GM12865 (cell line): Measurements from ENCODE around the gene TNFRSF25.
"Not testable (repeated sequence)": the region's sequence is repeated elsewhere in the genome, so short reads cannot be mapped to it uniquely, and the experiment has no call there.

ENCODE experiments used
- DNase-seq: peaks from one replicate; pipeline ENCODE4 v3.0.0; 2010; ENCODE audit warnings: low read depth
- H3K4me3 ChIP-seq: 2 replicates; pipeline ENCODE4 v1.5.1; 2011; ENCODE audit warnings: mild to moderate bottlenecking, low read depth, low read length, control low read depth
- TF ChIP-seq, protein P1 (sequence below): IDR thresholded peaks from 2 replicates; pipeline ENCODE4 v1.5.1; 2011; ENCODE audit warnings: low read length, control low read depth, low read depth, inconsistent platforms; ENCODE audit not compliant: insufficient read depth; ENCODE audit errors: missing control alignments

The TNFRSF25 gene

DNA sequence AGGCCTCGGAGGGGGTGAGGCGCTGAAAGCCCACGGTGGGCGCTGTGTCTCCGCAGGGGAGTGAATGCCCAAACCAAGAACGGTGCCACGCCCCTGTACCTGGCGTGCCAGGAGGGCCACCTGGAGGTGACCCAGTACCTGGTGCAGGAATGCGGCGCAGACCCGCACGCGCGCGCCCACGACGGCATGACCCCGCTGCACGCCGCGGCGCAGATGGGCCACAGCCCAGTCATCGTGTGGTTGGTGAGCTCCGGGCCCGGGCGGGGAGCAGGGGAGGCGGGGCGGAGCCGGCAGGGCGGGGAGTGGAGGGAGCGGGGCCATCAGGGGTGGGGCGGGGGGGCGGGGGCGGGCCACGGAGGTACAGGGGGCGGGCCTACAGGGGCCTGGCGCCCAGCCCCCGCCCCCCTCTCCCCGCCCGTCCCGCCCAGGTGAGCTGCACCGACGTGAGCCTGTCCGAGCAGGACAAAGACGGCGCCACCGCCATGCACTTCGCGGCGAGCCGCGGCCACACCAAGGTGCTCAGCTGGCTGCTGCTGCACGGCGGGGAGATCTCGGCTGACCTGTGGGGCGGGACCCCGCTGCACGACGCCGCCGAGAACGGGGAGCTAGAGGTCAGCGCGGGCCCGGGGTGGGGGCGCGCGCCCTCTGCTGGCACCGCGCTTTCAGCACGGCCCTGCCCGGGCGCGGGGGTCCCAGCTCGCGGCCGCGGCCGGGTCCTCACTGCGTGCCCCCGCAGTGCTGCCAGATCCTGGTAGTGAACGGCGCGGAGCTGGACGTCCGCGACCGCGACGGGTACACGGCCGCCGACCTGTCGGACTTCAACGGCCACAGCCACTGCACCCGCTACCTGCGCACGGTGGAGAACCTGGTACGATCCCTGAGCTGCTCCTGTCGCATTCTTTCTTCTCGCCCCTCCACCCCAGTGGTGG is 25.5 kb downstream of the TNFRSF25 start:
- TF ChIP-seq, protein P1, sequence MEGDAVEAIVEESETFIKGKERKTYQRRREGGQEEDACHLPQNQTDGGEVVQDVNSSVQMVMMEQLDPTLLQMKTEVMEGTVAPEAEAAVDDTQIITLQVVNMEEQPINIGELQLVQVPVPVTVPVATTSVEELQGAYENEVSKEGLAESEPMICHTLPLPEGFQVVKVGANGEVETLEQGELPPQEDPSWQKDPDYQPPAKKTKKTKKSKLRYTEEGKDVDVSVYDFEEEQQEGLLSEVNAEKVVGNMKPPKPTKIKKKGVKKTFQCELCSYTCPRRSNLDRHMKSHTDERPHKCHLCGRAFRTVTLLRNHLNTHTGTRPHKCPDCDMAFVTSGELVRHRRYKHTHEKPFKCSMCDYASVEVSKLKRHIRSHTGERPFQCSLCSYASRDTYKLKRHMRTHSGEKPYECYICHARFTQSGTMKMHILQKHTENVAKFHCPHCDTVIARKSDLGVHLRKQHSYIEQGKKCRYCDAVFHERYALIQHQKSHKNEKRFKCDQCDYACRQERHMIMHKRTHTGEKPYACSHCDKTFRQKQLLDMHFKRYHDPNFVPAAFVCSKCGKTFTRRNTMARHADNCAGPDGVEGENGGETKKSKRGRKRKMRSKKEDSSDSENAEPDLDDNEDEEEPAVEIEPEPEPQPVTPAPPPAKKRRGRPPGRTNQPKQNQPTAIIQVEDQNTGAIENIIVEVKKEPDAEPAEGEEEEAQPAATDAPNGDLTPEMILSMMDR, result peak; percentile 34
- no peak overlapping the region for H3K4me3 ChIP-seq
- DNase-seq, result peak; percentile 53

DNA sequence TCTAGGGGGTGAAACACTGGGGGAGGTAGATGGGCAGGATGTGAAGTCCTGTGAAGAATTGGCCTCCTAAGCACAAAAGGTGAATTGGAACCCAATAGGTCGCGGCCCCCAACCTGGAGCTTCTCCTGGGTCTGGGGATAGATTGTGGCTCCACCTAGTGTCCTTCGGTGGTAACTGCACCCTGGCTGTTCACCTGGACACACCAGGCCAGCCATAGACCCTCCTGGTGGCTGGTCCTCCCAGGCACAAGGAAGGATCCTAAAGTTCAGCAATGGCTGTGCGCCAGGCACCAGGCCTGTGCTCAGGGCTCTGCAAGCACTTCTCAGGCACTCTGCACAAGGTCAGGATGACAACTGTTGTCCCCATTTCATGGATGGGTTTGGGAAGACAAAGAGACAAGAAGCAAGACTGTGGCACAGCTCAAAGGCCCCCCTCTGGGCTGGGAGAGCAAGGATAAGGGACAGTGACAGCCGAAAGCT is 27.9 kb downstream of the TNFRSF25 start:
- peak; percentile 75 for DNase-seq
- TF ChIP-seq, protein P1, result peak; percentile 92
- H3K4me3 ChIP-seq, result no peak overlapping the region

DNA sequence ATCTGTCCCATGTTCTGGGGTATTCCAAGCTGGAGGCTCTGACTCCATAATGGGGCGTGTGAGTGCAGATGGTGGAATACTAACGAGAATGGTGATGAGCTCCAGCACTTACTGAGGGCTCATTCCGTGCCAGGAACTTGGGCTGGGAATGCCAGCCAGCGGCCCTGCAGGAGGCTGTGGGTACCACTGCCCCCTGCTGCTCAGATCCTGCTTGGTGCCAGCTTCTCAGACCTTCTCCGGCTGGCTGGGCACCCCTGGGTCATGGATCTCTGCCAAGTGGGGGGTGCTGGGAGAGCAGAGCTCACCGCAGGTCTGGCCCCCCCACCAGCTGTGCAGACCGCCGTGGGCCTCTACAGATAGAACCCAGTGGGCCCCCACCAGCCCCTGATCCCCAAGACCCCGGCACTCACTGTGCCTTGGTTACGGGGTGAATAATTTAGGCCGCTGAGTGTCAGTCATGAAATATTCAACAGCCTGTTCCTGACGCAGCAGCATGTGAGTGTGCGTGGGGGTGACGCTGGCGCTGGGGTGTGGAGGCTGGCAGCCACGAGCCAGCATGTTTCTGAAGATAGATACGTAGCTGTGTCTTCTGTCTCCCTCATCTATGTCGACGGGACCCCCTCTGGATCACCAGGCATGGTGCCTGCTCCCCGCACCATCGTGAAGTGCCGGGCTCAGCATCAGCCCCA is 28.8 kb downstream of the TNFRSF25 start:
- not testable (repeated sequence) for DNase-seq, H3K4me3 ChIP-seq

DNA sequence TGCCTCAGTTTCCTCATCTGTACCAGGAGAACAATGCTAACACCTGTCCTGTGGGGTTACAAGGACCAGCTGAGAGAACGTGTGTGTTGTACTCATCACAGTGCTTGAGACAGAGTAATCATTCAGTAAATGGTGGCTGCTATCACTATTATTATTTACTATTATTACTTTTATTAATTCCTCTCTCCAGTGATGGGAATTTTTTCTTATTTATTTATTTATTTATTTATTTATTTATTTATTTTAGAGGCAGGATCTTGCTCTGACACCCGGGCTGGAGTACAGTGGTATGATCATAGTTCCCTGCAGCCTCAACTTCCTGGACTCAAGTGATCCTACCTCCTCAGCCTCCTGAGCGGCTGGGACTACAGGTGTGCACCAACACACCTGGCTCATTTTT is 29.7 kb downstream of the TNFRSF25 start:
- not testable (repeated sequence) for H3K4me3 ChIP-seq, DNase-seq

DNA sequence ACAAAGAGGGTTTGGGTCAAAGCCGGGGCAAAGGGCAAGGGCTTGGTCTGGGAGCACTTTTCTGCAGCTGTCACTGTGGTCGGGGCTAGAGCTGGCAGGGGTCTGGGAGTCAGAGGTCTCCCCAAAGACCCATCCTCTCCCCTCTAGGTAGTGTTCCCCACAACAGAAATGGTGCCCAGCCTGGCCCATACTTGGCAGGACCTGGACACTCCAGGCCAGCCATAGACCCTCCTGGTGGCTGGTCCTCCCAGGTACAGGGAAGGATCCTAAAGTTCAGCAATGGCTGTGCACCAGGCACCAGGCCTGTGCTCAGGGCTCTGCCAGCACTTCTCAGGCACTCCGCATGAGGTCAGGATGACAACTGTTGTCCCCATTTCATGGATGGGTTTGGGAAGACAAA is 30.4 kb downstream of the TNFRSF25 start:
- no peak for DNase-seq
- no peak overlapping the region for H3K4me3 ChIP-seq
- TF ChIP-seq, protein P1, result no peak

DNA sequence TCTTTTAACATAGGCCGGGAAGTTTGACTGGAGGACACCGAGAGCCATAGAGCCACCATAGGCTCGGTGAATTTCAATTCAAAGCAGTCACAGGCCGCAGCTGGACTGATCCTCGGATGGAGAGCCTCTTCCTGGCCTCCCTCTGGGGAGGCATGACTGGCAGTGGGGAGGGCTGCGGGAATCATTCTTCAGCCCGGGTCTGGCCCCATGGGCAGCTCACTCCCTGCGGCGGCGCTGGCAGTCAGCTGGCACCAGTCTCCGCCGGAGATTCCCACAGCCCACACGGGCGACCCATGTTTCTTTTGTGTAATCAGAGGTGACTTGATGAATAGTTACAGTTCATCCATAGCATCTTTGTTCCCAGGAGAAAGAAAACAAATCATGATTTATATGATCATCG is 30.8 kb downstream of the TNFRSF25 start:
- TF ChIP-seq, protein P1, result no peak
- no peak for DNase-seq
- H3K4me3 ChIP-seq, result no peak overlapping the region

DNA sequence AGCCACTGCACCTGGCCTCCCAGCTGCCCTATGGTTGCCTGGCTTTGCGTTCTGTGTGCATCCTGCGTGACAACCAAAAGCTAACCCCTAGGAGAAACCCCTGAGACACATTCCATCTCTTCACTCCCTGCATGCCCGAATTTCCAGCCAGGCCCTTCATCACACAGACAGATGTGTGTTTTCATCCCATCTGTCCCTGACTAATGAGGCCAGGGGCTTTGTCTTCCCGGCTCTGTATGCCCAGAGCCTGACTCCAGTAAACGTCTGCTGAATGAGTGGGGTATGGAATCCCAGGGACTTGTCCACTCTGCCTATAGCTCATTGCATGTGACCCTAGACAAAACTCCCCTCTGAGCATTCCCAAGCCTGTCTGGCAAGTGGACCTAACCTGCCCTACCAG is 31.8 kb downstream of the TNFRSF25 start:
- no peak overlapping the region for H3K4me3 ChIP-seq
- TF ChIP-seq, protein P1, result no peak

DNA sequence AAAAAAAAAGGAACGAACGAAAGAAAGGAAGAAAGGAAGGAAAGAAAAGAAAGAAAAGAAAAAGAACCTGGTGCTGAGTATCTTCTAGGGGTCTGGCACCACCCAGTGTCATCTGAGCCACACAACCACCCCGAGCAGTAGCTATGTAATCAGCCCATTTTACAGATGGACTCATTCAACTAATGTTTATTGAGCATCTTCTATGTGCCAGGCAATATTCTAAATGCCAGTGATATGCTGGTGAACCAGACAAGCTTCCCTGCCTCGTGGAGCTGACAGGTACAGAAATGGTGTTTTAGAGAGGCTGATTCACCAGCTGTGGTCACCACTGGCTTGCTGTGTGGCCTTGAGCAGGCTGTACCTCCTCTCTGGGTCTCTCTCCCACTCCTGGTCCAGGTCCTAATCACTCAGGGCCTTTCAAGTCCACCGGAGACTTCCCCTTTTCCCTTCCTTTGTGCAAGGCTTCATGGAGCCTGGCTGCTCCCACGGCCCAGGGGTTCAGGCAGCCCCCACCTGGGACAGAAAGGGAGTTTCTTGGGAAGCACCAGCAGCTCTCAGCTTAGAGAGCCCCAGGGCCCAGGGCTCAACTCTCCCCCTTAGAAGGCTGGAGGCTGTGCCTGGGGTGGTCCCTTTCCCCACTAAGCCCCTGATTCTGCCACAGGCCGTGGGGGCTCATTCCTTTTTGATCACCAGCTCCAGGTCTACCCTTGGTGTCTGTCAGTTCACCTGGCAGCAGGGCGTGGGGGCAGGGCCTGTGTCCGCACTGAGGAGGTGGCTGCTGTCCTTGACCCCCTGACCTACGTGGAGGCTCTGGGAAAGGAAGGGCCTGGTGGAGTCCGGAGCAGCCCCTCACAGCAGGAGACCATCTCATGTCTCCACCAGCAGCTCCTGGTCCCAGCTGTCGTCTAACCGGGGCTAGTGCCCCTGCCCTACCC is 34.1 kb downstream of the TNFRSF25 start:
- DNase-seq, H3K4me3 ChIP-seq: not testable (repeated sequence)

More for the DNA sequence above, 31.8 kb downstream of the TNFRSF25 start:
- DNase-seq, result no peak

DNA sequence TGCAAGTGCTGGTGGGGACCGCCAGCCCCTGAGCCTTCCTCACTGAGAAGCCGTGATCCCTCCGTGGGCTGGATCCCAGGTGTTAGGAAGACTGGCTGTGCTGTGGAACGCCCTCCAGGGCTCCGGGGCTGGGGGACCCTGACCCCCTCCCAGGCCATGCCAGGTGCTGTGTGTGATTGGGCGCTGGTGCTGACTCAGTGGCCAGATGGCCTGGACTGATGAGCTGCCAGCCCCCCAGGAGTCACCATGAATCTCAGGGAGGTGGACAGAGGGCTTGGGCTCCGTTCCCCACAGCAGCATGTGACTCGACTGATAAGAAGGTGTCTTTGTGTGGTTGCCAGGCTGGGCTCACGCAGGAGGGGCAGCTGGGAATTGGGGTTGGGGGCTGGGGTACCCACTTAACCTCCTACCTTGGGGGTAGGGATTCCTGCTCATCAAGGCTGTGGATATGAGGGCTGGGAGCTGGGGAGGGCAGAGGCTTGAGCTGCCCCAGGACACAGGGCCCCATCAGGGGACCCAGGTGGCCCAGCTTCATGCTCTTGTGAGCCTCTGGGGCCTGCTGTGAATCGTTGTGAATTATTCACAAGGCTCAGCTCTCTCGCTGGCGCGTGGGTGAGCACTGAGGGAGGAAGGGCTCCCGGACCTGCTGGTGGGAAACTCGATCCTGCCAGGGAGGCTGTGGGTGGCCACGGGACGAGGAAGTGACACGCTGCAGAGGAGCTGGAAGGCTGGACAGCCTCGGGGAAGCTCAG is 36.1 kb downstream of the TNFRSF25 start:
- not testable (repeated sequence) for H3K4me3 ChIP-seq, DNase-seq

DNA sequence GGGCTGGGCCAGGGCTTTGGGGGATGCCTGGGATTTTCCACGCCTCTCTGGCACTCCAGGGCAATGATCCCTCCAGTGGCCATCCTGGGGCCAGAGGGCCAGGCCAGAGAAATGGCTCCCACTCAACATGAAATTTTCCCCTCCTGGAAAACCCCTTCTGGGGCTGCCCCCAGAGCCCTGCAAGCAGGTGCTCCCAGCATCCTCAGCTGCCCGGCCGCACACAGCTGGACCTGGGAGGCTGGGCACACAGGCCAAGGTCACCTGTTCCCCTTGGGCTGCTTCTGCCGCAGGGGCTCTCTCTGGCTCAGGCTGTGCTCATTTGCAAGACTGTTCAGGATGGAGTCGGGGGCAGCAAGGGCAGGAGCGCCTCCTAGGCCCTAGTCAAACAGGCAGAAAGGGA is 37.5 kb downstream of the TNFRSF25 start:
- H3K4me3 ChIP-seq, DNase-seq: not testable (repeated sequence)
